ENCODE results near the gene PCDHGA1. TPM values are rescaled to one million over a fixed set of nuclear protein-coding genes. Genes with fewer than 3 reads are reported as not detected.

PCDHGA1 gene
- total RNA-seq (2022) (0.29 TPM in 1 of 2 replicates, not detected in the other), Bru-seq, nascent RNA (percentile 19 among the genes with signal in this experiment), BruChase-seq, experiment 1, labeled RNA remaining after a 6-hour chase (percentile 32 among the genes with signal in this experiment), BruChase-seq, experiment 2, labeled RNA remaining after a 2-hour chase (percentile 25 among the genes with signal in this experiment)
- long read RNA-seq = 0 reads

GRCh38 chr5:141330299-141331080 is at the start of gene PCDHGA1:
Gene PCDHGA1 (plus strand): TSS chr5:141330514.
- H3K9me3 Mint-ChIP-seq (ENCODE audit: low read depth, unreplicated experiment) = peaks cover 8% of the 10 kb centered on the region
- H3K27ac Mint-ChIP-seq (ENCODE audit: unreplicated experiment) = no peak within 1 kb of the TSS
- no peaks in the 10 kb centered on the region for H3K4me1 Mint-ChIP-seq (ENCODE audit: low read depth, unreplicated experiment)
- TF ChIP-seq CTCF (IDR thresholded peaks at IDR 0.05; ENCODE audit: unreplicated experiment) = no peak
- no peak within 1 kb of the TSS for H3K4me3 Mint-ChIP-seq (ENCODE audit: low read depth, unreplicated experiment)
- no peak for DNase-seq
- intact Hi-C loops (cut with micrococcal nuclease; ENCODE audit: unreplicated experiment) = no loop called here
- no TSS peak for BruUV-seq (replicated peaks)
- H3K36me3 Mint-ChIP-seq (ENCODE audit: insufficient read depth, unreplicated experiment) = no peaks in the 10 kb centered on the region
- CTCF ChIA-PET = interaction anchor here (0.9 to 1.8 kb wide), 2 partner anchors 10 to 234 kb away, joined by 3 to 5 read pairs; partner anchors contain the start of gene TAF7
- no peaks in the 10 kb centered on the region for H3K27me3 Mint-ChIP-seq (ENCODE audit: unreplicated experiment)

- no peaks in the 10 kb centered on the region for H3K27me3 Mint-ChIP-seq (ENCODE audit: unreplicated experiment)
- CTCF ChIA-PET = interaction anchor here (0.6 kb wide), 1 partner anchor 149 kb away, joined by 3 read pairs; no protein-coding TSS in a partner anchor
- DNase-seq = no peak
- intact Hi-C loops (cut with micrococcal nuclease; ENCODE audit: unreplicated experiment) = no loop called here
- no peak overlapping the region for H3K27ac Mint-ChIP-seq (ENCODE audit: unreplicated experiment)
- no peak for TF ChIP-seq CTCF (IDR thresholded peaks at IDR 0.05; ENCODE audit: unreplicated experiment)
- H3K4me1 Mint-ChIP-seq (ENCODE audit: low read depth, unreplicated experiment) = no peaks in the 10 kb centered on the region
- no peak overlapping the region for H3K4me3 Mint-ChIP-seq (ENCODE audit: low read depth, unreplicated experiment)
- H3K9me3 Mint-ChIP-seq (ENCODE audit: low read depth, unreplicated experiment) = peaks cover 23% of the 10 kb centered on the region
- no peaks in the 10 kb centered on the region for H3K36me3 Mint-ChIP-seq (ENCODE audit: insufficient read depth, unreplicated experiment)
- no TSS peak for BruUV-seq (replicated peaks)
Observed at GRCh38 chr5:141298376-141298775, 31.9 kb upstream of the PCDHGA1 start.

GRCh38 chr5:141303756-141304155 is 26.6 kb upstream of the PCDHGA1 start, which contains the start of gene SLC25A2:
Gene SLC25A2 (minus strand): TSS chr5:141304049. CDS start chr5:141303865, 184 bp downstream.
- DNase-seq = no peak
- CTCF ChIA-PET = no interaction called here
- no peaks in the 10 kb centered on the region for H3K4me1 Mint-ChIP-seq (ENCODE audit: low read depth, unreplicated experiment)
- no TSS peak for BruUV-seq (replicated peaks)
- TF ChIP-seq CTCF (IDR thresholded peaks at IDR 0.05; ENCODE audit: unreplicated experiment) = no peak
- no peaks in the 10 kb centered on the region for H3K27me3 Mint-ChIP-seq (ENCODE audit: unreplicated experiment)
- H3K27ac Mint-ChIP-seq (ENCODE audit: unreplicated experiment) = no peak within 1 kb of the TSS
- H3K36me3 Mint-ChIP-seq (ENCODE audit: insufficient read depth, unreplicated experiment) = no peaks in the 10 kb centered on the region
- H3K4me3 Mint-ChIP-seq (ENCODE audit: low read depth, unreplicated experiment) = no peak within 1 kb of the TSS
- peaks cover 14% of the 10 kb centered on the region for H3K9me3 Mint-ChIP-seq (ENCODE audit: low read depth, unreplicated experiment)
- intact Hi-C loops (cut with micrococcal nuclease; ENCODE audit: unreplicated experiment) = no loop called here

- no peak overlapping the region for H3K27ac Mint-ChIP-seq (ENCODE audit: unreplicated experiment)
- CTCF ChIA-PET = interaction anchor here (0.6 kb wide), 1 partner anchor 18 kb away, joined by 3 read pairs; no protein-coding TSS in a partner anchor
- H3K4me1 Mint-ChIP-seq (ENCODE audit: low read depth, unreplicated experiment) = no peaks in the 10 kb centered on the region
- BruUV-seq (replicated peaks) = no TSS peak
- TF ChIP-seq CTCF (IDR thresholded peaks at IDR 0.05; ENCODE audit: unreplicated experiment) = no peak
- intact Hi-C loops (cut with micrococcal nuclease; ENCODE audit: unreplicated experiment) = no loop called here
- no peak for DNase-seq
- no peaks in the 10 kb centered on the region for H3K36me3 Mint-ChIP-seq (ENCODE audit: insufficient read depth, unreplicated experiment)
- no peak overlapping the region for H3K4me3 Mint-ChIP-seq (ENCODE audit: low read depth, unreplicated experiment)
- H3K27me3 Mint-ChIP-seq (ENCODE audit: unreplicated experiment) = no peaks in the 10 kb centered on the region
- H3K9me3 Mint-ChIP-seq (ENCODE audit: low read depth, unreplicated experiment) = peaks cover 13% of the 10 kb centered on the region
Observed at GRCh38 chr5:141306630-141307029, 23.7 kb upstream of the PCDHGA1 start.
